Fibroblast of skin of left biceps (primary cell): Measurements from ENCODE around the gene MOCS1.
"Not testable (repeated sequence)": the region's sequence is repeated elsewhere in the genome, so short reads cannot be mapped to it uniquely, and the experiment has no call there.

ENCODE experiments used
- DNase-seq, 2 experiments: peaks; one replicate each; pipeline ENCODE4 v3.0.0-alpha.2; 2013; ENCODE audit warnings: low read depth in 2 of 2

Gene MOCS1

DNA sequence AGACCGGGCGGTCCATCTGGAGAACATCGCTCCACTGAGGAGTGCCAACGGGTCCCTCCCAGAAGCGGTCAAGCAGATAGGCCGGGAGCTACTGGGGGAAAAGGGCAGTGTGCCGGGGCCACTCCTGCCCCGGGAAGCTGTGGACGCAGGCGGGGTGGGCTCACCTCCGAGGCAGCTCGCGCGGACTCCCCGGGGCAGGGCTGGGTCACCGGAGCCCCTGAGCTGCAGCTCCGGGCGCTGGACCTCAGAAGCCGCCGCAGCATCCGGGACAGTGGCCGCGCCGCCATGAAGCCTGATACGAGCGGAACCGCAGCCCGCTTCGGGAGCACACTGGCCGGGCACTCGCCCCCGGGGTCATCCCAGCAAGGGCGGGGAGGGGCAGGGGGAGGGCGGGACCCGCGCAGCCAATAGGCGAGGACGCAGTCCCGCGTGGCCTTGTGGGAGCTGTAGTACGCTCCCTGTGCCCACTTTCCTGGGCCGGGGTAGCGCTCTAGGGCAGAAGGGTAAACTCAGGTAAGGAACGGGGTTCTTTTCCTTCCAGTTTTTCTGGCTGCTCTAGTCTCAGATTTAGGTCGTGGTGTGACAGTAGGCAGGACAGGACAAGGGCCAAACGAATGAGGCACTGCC lies at the start of gene MOCS1:
Gene MOCS1, minus strand, starts transcription at position 332 of the 627 bp plus-strand sequence. Its CDS starts 45 bp downstream, at position 287.
- no peak for DNase-seq

GRCh38 chr6:39984051-39984450 lies 49.8 kb upstream of the MOCS1 start:
- no peak for DNase-seq

- DNase-seq = no peak
Observed at GRCh38 chr6:39983193-39983592, 48.9 kb upstream of the MOCS1 start.

DNA sequence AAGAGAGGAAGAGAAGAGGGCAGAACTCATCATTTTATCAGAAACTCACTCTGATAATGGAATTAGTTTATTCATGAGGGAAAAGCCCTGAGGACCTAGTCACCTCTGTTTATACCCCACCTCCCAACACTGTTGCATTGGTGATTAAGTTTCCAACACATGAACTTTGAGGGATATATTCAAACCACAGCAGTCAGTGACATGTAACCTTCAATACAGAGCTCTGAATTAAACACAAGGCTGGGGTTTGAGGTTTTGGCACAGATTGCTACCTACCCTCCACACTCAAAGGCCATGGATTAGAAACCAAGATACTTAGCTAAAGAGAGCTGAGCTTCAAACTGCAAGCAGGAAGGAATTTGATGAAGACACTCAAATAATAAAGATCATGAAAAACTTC lies 48.5 kb upstream of the MOCS1 start:
- DNase-seq = no peak

DNA sequence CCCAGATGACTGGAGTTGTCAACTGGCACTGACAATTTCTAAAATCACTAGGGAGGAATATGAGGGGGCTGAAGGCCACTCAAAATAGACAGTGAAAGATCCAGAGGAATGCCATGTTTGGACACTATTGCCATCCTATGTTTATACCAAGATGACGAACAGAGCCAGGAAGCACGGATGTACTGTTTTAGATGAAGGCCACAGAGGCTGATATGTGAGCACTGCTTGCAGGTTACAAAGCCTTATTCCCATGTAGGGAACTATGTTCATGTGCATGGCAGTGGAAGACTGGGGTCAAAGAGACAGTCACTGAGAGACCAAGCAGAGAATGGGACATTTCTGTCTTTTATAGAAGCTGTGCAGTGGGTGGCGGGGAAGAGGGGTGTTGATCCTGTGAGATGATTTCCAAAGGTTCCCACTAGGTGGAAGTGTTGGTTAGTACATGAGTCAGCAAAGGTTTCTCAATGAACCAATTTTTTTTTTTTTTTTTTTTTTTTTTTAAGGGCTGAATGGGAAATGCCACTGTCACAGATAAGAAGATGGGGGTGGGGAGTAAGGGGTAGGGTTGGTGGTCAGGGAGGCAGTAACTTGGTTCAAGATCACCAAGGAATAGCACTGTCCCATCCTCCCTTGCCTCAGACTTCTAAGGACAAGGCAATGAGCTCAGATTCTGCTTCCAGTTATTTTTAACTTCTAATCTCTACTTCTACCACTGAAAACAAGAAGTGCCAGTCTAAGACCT lies 46.7 kb upstream of the MOCS1 start:
- peak; percentile 4 to 9 for DNase-seq

- no peak for DNase-seq
Observed at GRCh38 chr6:39979461-39980328, 45.4 kb upstream of the MOCS1 start.

DNA sequence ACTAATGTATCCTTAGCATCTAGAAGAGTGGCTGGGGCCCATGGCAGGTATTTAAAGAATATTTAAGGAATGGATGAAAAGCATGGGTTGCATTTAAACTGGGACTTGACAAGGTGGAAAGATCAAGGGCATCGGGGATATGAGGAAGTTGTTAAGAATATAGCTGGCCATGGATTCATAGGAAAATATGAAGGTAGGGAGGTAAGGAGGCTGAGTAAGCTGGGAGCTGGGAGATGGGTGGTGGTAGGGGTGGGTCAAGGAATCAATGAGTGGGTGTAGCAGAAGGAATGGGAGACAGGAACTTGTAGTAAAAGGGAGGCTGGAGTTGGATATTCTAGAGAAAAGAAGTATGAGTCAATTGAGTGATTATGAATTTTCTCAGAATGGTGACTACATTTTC lies 44.0 kb upstream of the MOCS1 start:
- DNase-seq = no peak

- no peak for DNase-seq
Observed at GRCh38 chr6:39973661-39974060, 39.4 kb upstream of the MOCS1 start.

- DNase-seq = not testable (repeated sequence)
Observed at GRCh38 chr6:39972717-39973116, 38.5 kb upstream of the MOCS1 start.

GRCh38 chr6:39971131-39971530 lies 36.9 kb upstream of the MOCS1 start:
- not testable (repeated sequence) for DNase-seq

DNA sequence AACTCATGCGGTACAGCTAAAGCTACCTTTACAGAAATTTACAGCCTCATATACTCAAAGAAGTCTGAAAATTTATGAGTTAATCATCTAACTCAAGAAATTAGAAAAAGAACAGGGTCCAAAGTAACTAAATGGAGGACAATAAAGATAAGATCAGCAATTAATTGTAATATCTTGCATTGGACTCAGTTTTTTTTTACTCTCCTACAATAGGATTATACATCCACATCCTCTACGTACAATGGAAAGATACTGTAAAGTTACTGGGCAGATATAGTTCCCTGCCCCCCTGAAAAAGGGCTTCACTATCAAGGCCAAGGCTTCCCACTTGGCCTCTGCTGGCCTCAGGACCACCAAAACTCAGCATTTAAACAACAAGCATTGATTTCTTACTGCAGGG lies 31.5 kb upstream of the MOCS1 start:
- no peak for DNase-seq

- DNase-seq = no peak
Observed at GRCh38 chr6:39964530-39964929, 30.3 kb upstream of the MOCS1 start.

GRCh38 chr6:39964094-39964493 lies 29.8 kb upstream of the MOCS1 start:
- DNase-seq = no peak

GRCh38 chr6:39962831-39963230 lies 28.6 kb upstream of the MOCS1 start:
- no peak for DNase-seq

DNA sequence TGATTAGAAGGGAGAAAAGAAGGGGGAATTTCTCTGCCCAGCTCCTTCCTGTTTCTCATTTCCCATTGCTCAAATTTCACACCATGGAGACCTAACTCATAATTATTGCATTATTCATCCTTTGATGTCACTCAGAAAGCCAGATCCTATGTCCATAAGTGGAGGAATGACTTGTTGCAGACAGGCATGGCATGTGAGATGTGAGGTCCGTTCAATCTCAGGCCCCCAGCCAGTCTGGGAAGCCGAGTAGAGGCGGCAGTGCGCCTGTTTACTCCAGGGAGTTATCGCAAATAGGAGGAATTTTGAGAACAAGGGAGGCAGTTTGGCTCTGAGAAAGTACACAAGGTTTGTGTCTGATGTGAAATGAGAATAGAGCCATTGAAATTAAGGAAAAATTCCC lies 26.9 kb upstream of the MOCS1 start:
- peak in 1 of 2 experiments; percentile 7 for DNase-seq

DNA sequence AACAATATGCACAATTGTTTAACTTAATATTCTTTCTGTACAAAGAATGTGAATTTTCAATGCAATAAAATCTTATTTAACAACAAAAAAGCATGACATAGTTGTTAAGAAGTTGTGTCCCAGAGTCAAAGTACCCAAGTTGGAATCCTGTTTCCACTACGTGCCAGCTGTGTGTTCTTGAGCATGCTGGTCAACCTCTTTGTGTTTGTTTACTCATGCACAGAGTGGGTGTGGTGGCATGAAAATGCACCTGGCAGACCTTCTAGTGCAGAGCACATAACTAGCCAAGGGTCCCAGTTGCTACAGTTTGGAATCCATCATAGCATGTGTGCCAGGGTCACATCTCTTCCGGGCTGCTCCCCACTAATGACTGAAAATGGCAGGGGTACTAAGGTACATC lies 24.7 kb upstream of the MOCS1 start:
- DNase-seq = no peak

DNA sequence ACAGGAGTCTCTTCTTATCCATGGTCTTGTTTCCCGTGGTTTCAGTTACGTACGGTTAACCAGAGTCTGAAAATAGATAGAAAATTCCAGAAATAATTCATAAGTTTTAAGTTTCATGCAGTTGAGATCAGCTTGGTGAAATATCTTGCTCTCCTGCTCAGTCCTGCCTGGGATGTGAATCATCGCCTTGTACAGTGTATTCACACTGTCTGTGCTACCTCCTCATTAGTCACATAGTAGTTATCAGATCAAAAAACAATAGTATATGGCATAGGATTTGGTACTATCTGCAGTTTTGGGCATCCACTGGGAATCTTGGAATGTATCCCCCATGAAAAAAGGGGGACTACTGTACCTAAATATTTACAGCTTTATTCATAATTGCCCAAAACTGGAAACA lies 22.7 kb upstream of the MOCS1 start:
- no peak for DNase-seq

- no peak for DNase-seq
Observed at GRCh38 chr6:39953076-39953618, 18.9 kb upstream of the MOCS1 start.

DNA sequence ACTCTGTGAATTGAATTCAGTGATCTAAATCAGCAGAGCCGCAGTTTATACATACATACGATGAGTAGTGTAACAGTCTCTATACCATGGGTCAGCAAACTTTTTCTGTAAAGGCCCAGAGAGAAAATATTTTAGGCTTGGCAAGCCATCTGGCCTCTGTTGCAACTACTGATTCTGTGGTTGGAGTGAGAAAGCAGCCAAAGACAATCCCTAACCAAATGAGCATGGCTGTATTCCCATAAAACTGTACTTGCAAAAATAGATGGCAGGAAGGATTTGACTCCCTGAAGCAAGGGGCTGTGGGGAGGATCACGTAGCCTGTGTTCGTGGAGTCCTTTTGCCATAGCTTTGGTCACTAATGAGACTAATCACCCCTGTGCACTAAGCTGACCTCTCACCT lies 17.9 kb upstream of the MOCS1 start:
- DNase-seq = no peak

DNA sequence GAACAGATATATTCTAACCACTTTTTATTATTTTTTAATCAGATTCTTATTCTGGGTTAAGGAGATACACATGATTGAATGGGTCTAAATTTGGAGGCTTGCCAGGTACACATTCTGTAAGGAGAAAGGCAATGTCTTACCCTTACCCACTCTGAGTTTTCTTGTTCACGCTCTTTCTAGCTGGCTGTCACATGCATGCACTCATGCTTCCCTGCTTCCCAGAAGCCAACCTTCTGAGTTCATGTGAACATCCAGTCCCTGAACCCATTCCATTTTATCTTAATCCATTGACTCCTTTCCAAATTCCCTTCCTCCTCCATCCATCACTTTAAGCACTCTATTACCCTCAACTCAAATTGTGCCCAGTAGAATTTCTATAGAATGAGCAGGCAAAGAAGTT lies 17.5 kb upstream of the MOCS1 start:
- DNase-seq = no peak

DNA sequence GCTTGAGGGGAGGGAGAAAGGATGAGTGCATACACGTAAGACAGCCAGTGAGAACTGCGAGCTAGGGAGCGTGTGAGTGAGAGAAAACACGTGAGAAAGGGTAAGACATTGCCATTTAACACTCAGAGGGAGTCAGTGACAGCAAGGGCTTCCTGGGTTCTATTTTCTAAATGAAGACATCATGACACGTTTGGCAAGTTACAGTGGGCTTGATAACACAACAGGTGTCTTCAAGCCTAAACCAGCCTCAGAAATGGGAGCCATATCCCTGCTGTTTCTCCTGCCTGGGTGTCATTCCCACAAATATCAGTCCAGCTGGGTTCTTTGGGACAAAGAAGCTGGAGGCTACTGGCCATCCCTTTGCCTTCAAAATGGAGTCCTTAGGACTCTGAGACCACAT lies 16.9 kb upstream of the MOCS1 start:
- no peak for DNase-seq

DNA sequence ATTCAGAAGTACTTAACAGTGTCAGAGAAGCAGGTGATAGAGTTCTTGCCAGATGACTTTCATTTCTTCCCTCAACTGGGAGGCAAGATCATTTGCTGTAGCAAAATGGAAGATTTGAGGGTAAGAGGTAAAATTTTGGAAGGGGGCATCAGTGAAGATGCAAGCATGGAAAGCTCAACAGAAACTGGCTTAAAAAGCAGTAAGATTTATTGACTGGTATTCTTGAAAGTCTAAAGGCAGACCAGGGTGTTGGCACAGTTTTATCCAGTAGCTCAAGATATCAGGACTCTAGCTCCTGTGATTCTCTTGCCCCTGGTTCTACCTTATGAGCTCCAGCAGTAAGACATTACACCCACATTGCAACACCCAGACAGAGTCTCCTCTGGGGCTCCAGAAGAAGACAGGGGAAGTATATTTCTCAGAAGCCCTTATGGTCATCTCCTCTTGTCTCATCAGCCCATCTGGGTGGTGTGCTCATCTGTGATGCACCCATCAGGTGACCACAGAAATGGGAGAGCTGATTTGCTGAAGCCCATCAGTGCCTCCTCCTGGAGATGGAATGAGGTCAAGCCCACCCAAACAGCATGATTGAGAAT lies 16.0 kb upstream of the MOCS1 start:
- DNase-seq = no peak
